Posterior cingulate gyrus (tissue), 11 donors: Measurements from ENCODE around the gene GRIP1.

Experiments used
- DNase-seq, 10 donors: peaks; one replicate each; pipeline versions ENCODE4 v3.0.0 to v3.0.0-alpha.2; 2020 to 2021; ENCODE audit warnings: mixed read lengths in 3 of 10
- intact Hi-C: fragments of 100-400 bp; cut with DNase I; formaldehyde crosslinking; loops from one replicate; pipeline ENCODE4 v1.15.1; 2023

The GRIP1 gene

GRCh38 chr12:66302827-66303169, 376.1 kb downstream of the GRIP1 start:
- DNase-seq: no peak
- intact Hi-C loops: loop anchor here (5.0 kb wide), 1 partner anchor 135 kb away; the partner anchor contains the start of gene TMBIM4

- DNase-seq: peak; percentile 86 to 98 (median 92)
- intact Hi-C loops: loop anchor here (5.0 kb wide), 1 partner anchor 135 kb away; the partner anchor contains the start of gene TMBIM4
Measured at GRCh38 chr12:66301944-66302826, 376.7 kb downstream of the GRIP1 start, which contains the start of gene HELB. TSS of gene HELB (plus strand) at chr12:66302493. CDS start at chr12:66302604, 111 bp downstream.

- intact Hi-C loops: no loop called here
- no peak for DNase-seq
Measured at GRCh38 chr12:66297923-66298322, 381.0 kb downstream of the GRIP1 start.
